GM19035 (cell line): ENCODE results near the gene EPHB2.

Experiments
- ATAC-seq: cut with Tn5 transposase; IDR thresholded peaks from one replicate; pipeline ENCODE4 v1.9.1; 2021; ENCODE audit not compliant: unreplicated experiment

The EPHB2 gene

GRCh38 chr1:22910986-22911651 is 200.5 kb downstream of the EPHB2 start:
- no peak for ATAC-seq

- no peak for ATAC-seq
Observed at GRCh38 chr1:22912311-22912710, 201.7 kb downstream of the EPHB2 start.

- ATAC-seq = no peak
Observed at GRCh38 chr1:22913421-22914141, 202.9 kb downstream of the EPHB2 start.

- ATAC-seq = no peak
Observed at GRCh38 chr1:22914156-22914555, 203.5 kb downstream of the EPHB2 start.

GRCh38 chr1:22914633-22915217 is 204.1 kb downstream of the EPHB2 start:
- no peak for ATAC-seq

GRCh38 chr1:22915231-22915630 is 204.6 kb downstream of the EPHB2 start:
- no peak for ATAC-seq

- no peak for ATAC-seq
Observed at GRCh38 chr1:22915816-22916470, 205.3 kb downstream of the EPHB2 start.

GRCh38 chr1:22916471-22916820 is 205.8 kb downstream of the EPHB2 start:
- ATAC-seq = no peak

GRCh38 chr1:22917989-22918388 is 207.3 kb downstream of the EPHB2 start:
- no peak for ATAC-seq

GRCh38 chr1:22918644-22919043 is 208.0 kb downstream of the EPHB2 start:
- ATAC-seq = no peak

GRCh38 chr1:22919341-22920025 is 208.8 kb downstream of the EPHB2 start:
- ATAC-seq = no peak

GRCh38 chr1:22920026-22920733 is 209.5 kb downstream of the EPHB2 start:
- no peak for ATAC-seq

- no peak for ATAC-seq
Observed at GRCh38 chr1:22920734-22921451, 210.3 kb downstream of the EPHB2 start.

GRCh38 chr1:22921452-22922126 is 210.9 kb downstream of the EPHB2 start:
- ATAC-seq = no peak

GRCh38 chr1:22922640-22923039 is 212.0 kb downstream of the EPHB2 start:
- ATAC-seq = no peak

- ATAC-seq = no peak
Observed at GRCh38 chr1:22925111-22925510, 214.5 kb downstream of the EPHB2 start.

GRCh38 chr1:22930240-22930912 is 219.7 kb downstream of the EPHB2 start:
- ATAC-seq = no peak

GRCh38 chr1:22932803-22933470 is 222.3 kb downstream of the EPHB2 start:
- no peak for ATAC-seq
